Left ventricle myocardium superior (tissue), 1 donor: ENCODE results near the gene PARD3B. TPM values are rescaled to one million over a fixed set of nuclear protein-coding genes. Genes with fewer than 3 reads are reported as not detected.

Experiments
- ATAC-seq: fragments of 200-7000 bp; cut with Tn5 transposase; one replicate; pipeline ENCODE4 v1.9.1; 2020; ENCODE audit warnings: mild to moderate bottlenecking, moderate library complexity
- DNase-seq: peaks from one replicate; pipeline ENCODE4 v3.0.0-alpha.2; 2020
- intact Hi-C: fragments of 100-400 bp; cut with micrococcal nuclease; formaldehyde crosslinking; loops from one replicate; pipeline ENCODE4 v1.11.0; 2022
- total RNA-seq: library from RNA; stranded (reverse); fragmentation: NEBNext Ultra II Directional; extraction: Animal tissue kit (Norgen Biotek cat#: 25700); gene quantifications from one replicate; pipeline ENCODE4 v1.2.1, GENCODE V29; 2021
- donor health status: DM: no; HTN: yes; CAD: no; lungs with severe emphysema.

PARD3B gene
- total RNA-seq, 1 donor from 2014 or later, result 6.5 TPM

DNA sequence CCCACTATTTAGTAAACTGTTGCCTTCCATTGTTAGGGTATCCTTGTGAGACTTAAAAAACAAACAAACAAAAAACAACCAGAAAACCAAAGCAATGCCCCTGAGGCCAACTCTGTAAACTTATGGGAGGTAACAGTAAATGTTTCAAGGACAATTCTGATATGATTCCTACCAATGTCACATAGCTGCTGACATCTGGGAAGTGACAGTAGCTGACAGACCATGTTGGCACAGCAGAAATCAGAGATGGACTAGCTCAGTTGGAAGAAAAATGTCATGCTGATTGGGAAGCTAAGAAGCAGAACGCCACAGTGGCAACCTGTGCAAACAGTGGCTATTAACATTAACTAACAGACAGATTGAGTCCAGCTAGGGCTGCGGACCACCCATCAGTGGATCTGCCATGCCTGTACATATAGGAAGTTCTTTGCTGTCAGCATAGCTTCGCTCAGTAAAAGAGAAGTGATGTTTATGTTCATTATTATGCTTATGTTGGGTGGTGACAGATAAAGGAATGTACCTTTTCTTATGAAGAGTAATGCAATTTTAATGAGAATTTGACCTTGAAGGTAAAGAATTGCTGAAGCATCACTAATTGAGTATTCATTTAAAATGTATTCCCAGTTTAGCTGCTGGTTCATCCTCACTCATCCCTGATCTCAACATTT is 180.6 kb downstream of the PARD3B start:
- intact Hi-C loops, result no loop called here
- ATAC-seq, result no peak
- no peak for DNase-seq

DNA sequence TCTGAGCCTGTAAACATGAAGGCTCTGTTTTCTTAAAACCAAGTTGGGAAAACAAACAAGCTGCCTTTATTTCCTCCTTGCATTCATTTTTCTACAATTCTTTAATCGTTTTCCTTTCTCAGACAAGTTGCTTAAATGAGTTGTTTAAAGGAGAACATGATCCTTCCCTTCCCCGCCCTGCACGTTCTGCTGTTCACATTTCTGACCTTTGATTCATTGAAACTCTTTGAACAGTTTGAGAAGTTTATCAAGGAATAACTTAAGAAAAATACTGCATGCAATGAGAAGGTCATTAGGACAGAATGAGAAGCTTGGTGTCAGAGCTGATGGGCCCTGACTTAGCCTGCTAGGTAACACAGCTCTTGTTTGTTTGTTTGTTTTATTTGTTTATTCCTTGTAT is 181.6 kb downstream of the PARD3B start:
- no peak for DNase-seq
- intact Hi-C loops, result no loop called here
- no peak for ATAC-seq

DNA sequence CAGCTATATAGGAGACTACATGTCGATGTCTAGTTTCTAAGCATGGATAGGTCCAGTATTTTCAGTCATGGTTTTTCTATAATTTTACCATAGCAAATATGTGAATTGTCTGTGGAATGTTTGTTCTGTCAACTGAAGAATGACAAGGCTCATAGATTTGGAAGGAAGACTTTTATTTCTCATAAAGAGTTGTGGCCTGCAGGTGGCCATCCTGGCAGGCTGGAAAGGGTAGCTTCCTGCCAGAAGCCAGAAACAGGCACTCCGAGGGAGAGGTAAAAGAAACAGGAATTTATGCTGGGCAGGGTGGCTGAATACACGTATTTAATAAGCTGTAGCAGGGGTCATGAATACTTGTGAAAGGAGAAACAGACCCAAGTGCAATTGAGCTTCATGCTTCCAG is 182.1 kb downstream of the PARD3B start:
- ATAC-seq (no peak), DNase-seq (no peak)
- intact Hi-C loops, result no loop called here

DNA sequence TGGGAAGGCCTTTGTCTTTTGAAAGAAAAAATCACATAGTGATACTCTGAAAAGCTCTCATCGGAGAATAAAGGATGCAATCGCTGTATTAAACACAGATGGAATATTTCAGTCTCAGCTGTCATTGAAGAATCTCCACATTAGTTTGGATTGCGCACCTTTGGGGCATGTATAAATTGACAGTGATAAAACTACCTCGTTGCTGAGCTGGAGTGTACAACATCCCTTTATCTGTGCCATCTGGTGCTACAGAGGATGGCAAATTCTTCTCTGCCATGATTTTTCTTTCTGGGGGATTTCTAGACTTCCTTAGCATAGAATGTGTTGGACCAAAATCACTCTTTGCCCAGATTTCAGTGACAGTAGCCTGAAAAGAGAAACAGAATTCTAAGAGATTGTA is 185.3 kb downstream of the PARD3B start:
- DNase-seq, result no peak
- intact Hi-C loops, result no loop called here
- no peak for ATAC-seq

DNA sequence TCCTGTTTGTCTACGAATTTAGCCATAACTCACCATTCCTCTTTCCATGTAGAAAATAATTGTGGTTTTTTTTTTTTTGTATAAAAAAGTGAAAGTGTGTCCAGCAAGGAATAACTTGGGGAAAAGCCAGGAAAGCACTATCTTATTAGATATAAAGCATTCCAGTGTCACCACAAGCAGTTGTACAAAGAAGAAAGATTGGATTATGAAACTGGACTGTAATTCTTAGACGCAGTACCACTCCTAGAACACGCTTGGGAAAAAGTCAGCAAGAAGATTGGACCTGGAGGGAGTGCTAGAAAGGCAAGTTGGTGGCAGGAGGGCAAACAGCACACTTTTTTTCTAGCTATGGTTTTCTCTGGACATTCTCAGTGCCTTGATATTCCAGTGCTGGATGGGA is 186.7 kb downstream of the PARD3B start:
- ATAC-seq (no peak), DNase-seq (no peak)
- intact Hi-C loops, result no loop called here

DNA sequence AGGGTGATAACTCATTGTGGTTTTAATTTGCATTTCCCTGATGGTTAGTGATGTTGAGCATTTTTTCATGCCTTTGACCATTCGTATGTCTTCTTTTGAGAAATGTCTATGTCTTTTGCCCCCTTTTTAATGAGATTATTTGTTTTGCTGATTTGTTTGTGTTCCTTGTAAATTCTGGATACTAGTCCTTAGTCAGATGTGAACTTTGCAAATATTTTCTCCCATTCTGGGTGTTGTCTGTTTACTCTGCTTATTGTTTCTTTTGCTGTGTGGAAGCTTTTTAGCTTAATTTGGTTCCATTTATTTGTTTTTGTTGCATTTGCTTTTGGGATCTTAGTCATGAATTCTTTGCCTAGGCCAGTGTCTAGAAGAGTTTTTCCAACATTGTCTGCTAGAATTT is 192.0 kb downstream of the PARD3B start:
- no peak for DNase-seq
- ATAC-seq, result no peak
- intact Hi-C loops, result no loop called here

DNA sequence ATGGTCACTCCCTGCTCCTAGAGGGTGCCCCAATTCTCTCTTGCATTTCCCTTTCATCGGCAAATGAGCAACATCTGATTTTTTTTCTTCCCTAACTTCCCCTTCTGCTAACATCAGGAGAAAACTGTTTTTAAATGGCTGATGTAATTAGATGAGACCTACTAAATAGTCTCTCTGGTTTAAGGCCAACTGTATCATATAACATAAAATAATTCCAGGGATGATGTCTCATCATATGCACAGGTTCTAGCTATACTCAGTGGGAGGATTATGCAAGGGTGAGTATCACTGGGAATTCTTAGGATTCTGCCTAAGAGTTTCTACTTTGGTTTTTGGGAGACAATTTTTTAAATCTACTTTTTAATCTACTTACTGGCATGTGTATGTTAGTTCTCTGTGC is 193.4 kb downstream of the PARD3B start:
- ATAC-seq, result no peak
- intact Hi-C loops, result no loop called here
- DNase-seq, result no peak

DNA sequence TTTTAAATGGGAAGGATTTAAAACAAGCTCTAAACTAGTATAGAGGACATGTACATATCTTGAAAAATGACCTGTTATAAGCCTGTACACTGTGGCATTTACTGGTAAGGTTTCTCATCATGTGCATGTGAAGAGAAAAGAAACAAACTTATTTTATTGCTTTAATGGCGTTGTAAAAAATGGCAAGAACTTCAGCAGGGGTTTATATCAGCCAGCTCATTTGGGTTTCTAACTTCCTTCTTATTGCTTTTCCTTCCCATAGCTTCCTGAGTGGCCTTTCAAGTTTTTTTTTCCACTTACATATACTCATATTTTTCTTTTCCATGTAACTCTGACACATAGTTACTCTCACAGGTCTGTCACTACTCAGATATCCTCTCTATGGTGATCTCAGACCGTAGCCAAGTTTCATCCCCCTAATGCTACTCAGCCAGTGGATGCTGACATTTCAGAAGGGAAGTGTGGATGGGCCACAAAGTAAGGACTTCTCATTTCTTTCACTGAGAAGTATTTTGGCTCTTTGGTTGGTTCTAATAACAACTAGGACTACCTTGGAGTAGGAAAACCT is 198.2 kb downstream of the PARD3B start:
- DNase-seq, result no peak
- intact Hi-C loops, result no loop called here
- ATAC-seq, result no peak

DNA sequence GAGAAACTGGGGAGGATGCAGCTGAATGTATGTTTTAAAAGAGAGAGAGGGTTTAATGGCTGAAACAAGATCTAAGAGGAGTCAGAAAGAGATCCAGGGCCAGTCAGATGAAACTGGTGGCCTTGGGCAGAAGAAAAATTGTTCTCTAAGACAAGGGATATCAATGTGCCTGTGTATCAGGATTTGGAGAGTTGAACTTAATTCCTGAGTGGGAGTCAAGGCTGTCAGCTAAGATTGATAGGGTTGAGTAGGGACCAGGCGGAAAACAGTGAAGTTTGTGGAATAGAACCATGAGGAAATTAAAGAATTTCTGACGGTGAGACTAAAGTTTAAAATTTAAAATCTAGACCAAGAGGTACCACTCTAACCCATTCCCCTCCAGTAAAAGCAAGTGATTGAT is 199.2 kb downstream of the PARD3B start:
- no peak for DNase-seq
- no peak for ATAC-seq
- intact Hi-C loops, result no loop called here

DNA sequence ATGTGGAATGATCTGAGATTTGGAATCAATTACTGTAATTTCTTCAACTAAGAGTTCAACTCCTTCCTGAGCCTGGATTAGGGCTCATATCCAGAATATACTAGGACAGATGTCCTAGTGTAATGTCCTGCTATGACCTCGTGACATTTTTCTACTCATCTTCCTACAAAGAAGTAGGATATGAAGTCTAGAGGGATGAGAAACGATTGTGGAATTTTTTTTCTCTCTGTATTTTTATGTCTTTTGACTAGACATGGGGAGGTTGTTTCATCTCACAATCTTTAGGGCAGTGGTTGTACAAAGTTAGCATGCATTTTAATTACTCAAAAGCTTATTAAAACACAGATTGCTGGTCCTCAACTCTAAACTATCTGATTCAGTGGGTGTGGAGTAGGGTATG is 203.0 kb downstream of the PARD3B start:
- intact Hi-C loops, result no loop called here
- DNase-seq, result no peak
- ATAC-seq, result no peak

DNA sequence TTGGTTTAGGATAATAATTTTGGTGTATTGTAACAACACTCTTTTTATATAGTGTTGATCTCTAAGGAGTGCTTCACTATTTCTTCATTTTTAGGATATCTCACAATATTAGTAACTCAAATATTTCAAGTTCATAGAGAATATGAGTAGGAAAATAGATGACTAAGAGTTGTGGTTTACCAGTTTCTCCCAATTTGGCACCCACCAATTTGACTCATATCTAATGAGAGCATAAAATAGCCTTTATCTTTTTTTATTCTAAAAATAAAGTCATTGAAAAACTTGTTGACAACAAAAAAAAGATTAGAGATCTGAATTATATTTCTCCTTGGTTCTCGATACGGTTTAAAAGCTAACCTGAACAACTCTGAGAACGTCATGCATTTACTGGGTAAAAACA is 204.0 kb downstream of the PARD3B start:
- DNase-seq (no peak), ATAC-seq (no peak)
- intact Hi-C loops, result no loop called here

DNA sequence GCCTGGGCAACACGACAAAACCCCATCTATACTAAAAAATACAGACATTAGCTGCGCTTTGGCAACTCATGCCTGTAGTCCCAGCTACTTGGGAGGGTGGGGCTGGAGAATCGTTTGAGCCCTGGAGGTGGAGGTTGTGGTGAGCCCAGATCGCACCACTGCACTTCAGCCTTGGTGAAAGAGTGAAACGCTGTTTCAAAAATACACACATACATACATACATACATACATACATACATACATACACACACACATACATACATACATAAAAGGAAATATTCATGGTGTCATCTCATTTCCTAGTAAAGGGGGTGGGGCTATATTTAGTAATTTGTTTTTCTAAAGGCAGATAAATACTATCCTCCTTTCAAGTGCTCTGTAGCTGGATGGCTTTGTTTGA is 205.1 kb downstream of the PARD3B start:
- ATAC-seq (no peak), DNase-seq (no peak)
- intact Hi-C loops, result no loop called here

DNA sequence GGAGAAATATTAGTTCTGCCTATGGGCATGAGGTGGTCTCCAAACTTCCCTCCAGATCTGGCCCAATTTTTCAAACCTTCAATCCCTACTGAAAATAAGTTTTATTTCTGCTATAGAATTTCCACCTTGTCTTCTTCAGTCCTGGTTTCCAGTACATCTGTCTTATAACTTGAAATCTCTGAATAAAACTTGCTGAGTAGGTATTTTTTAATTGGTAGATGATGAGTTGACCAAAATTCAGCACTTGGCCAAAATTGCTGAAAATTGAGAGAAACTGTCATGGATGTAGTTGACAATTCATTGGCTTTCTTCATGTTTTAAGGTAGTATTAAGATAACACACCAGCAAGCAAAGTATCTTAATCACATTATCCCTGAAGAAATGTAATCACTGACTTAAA is 206.2 kb downstream of the PARD3B start:
- DNase-seq, result no peak
- intact Hi-C loops, result no loop called here
- no peak for ATAC-seq

DNA sequence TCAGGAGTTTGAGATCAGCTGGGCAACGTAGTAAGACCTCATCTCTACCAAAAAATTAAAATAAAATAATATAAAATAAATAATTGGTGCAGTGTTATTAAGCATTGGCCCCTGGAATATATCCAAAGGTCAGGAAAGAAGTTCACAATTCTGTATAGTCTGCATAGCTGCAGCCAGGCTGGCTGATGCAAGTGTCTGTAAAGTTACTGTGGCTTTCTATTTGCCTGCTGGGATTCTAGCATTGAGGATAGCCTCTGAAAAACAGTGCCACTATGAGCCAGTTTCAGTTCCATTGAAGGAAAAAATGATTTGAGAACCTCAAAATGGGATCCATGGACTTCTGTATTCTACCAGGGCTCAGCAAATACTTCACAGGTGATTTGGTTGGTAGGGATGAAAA is 208.6 kb downstream of the PARD3B start:
- DNase-seq (no peak), ATAC-seq (no peak)
- intact Hi-C loops, result no loop called here

DNA sequence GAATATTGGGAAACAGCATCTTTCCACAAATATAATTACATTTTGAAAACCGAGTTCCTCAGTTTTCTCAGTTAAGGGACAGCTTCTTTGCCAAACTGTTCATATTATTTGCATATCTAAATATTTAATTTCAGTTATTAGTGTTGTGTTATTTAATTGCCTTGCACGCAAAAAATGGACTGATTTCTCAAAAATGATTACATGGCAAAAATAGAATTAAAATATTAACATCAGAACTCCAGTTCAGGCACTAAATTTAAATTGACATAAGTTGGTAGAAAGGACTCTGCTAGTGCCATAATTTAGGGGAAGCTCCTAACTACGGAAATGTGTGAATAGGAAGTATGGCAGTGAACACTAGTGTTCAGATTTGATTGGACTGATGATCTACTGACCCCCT is 209.6 kb downstream of the PARD3B start:
- DNase-seq (no peak), ATAC-seq (no peak)
- intact Hi-C loops, result no loop called here

DNA sequence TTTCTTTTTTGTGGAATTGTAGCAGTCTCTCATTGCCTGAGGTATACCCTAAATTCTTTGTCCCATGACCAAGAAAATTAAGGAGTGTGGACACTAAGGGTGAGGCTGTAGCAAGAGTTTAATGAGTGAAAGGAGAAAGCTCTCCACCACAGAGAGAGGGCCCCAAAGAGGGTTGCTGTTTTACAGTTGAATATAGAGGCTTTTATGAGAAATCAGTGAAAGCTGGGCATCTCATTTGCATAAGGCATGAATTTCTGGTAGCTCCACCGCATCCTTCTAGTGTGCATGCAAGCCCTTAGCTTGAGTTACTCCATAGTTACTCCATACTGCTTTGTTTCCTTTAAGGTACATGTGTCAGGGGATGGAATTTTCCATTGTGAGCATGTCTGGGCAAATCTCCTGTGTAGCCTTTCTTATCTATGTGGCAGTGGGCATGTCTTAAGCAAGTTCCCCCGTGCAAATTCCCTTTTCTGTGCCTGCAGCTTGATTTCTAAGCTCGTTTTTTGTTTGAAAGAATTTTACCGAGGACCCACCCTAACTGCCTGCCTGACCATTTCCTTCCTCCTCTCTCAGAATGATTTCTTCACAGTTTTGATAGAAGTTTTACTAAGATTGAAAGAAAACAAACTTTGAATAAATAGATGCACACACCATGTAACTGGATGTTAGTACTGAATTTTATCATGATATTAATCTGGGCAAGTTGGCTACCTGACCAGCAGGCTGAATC is 218.9 kb downstream of the PARD3B start:
- ATAC-seq (no peak), DNase-seq (no peak)
- intact Hi-C loops, result no loop called here

DNA sequence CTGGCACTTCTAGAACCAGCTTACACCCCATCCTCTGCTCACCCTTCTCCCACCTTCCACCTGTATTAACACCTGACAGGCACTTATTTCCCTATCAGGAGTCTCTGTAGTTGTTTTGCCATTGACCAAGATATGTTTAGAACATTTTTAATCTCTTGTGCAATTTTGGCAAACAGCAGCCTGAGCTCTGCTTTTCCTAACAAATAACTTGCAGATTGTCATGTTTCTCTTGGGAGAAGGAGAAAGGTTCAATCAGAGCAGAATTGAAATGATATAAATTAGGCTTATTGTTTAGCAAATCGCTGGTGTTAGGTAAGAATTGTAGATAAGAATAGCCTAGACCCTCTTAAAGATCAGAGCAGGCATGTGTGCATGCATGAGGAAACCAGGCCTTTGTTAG is 225.5 kb downstream of the PARD3B start:
- intact Hi-C loops, result no loop called here
- no peak for ATAC-seq

DNA sequence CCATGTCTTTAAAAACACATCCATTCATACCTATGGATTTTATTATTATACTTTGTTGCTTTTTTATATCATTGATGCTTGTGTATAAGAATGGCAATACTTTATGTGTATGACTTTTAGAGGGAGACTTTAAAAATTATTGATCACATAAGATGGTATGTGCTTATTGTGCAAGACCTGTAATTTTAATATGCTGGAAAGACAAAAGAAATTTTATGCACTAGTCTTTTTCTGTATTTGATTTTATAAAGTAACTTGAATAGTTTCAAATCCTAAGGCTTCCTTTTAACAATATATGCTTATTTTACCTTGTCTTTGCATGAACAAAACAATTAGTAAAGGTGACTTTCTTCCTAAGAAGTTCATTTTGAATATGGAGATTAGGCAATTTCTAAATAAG is 226.4 kb downstream of the PARD3B start:
- ATAC-seq (no peak), DNase-seq (no peak)
- intact Hi-C loops, result no loop called here

More for the DNA sequence above, 225.5 kb downstream of the PARD3B start:
- no peak for DNase-seq

DNA sequence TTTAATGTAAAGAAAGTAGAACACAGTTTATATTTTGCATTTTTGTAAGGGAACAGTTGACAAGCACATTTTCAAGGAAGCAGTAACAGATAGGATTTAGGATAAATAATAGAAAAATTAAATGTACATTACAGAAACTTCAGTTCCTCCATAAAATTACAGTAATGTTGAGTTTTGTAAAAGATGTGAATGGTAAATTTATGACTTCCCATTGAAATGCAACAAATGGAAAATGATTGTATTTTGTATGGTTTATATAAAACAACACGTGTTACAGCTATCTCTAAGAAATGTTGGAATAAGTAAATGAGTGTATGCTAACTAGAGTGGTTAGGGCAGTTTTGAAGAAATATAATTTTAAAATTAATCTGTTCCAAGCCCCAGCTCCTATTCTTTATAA is 227.3 kb downstream of the PARD3B start:
- intact Hi-C loops, result no loop called here
- no peak for ATAC-seq
- no peak for DNase-seq

DNA sequence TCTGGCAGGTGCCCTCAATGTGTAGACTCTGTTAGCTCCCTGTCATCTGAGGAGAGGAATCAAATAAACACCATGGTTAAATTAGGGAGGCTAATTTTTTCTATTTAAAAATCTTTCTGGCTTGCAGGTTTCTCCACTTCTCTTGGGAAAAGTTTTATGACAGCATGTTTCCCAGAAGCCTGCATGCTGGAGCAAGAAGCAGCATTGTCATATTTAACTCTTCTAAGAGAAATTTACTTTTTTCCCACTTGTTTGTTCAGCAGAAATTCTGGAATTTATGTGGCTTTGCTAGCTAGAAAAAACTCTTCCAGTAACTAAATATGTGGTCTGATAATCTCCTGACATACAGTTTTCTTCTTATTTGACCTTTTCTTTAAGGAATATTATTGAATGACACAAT is 230.5 kb downstream of the PARD3B start:
- DNase-seq, result no peak
- no peak for ATAC-seq
- intact Hi-C loops, result no loop called here
